ENCODE data around the gene STRIP1. TPM values are rescaled to one million over a fixed set of nuclear protein-coding genes. Genes with fewer than 3 reads are reported as not detected.
A peak's percentile ranks its signal among the peaks of the same experiment; 100 is the strongest.

The STRIP1 gene
- total and polyA plus RNA-seq, 8 donors: 32.7 to 59.7 (median 52.3) TPM

GRCh38 chr1:110040548-110040947, 6.1 kb downstream of the STRIP1 start:
- no peak overlapping the region for H3K4me3 ChIP-seq
- ATAC-seq (no peak), DNase-seq (no peak)
- H3K4me1 ChIP-seq: peaks cover 5 to 10% of the 10 kb centered on the region in 2 donors
- H3K27ac ChIP-seq: no peak overlapping the region
- TF ChIP-seq, protein P1, sequence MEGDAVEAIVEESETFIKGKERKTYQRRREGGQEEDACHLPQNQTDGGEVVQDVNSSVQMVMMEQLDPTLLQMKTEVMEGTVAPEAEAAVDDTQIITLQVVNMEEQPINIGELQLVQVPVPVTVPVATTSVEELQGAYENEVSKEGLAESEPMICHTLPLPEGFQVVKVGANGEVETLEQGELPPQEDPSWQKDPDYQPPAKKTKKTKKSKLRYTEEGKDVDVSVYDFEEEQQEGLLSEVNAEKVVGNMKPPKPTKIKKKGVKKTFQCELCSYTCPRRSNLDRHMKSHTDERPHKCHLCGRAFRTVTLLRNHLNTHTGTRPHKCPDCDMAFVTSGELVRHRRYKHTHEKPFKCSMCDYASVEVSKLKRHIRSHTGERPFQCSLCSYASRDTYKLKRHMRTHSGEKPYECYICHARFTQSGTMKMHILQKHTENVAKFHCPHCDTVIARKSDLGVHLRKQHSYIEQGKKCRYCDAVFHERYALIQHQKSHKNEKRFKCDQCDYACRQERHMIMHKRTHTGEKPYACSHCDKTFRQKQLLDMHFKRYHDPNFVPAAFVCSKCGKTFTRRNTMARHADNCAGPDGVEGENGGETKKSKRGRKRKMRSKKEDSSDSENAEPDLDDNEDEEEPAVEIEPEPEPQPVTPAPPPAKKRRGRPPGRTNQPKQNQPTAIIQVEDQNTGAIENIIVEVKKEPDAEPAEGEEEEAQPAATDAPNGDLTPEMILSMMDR (IDR thresholded peaks at IDR 0.05): no peak
- H3K9me3 ChIP-seq: no peaks in the 10 kb centered on the region
- intact Hi-C loops (cut with DNase I): no loop called here
- peaks cover 0 to 84% of the 10 kb centered on the region in 2 donors for H3K36me3 ChIP-seq
- H3K27me3 ChIP-seq: no peaks in the 10 kb centered on the region

GRCh38 chr1:110043016-110043415, 8.6 kb downstream of the STRIP1 start:
- TF ChIP-seq, protein P1 (IDR thresholded peaks at IDR 0.05): no peak
- H3K27me3 ChIP-seq: no peaks in the 10 kb centered on the region

GRCh38 chr1:110047463-110047862, 13.0 kb downstream of the STRIP1 start:
- TF ChIP-seq, protein P1 (IDR thresholded peaks at IDR 0.05): no peak
- Histone ChIP-seq H3K4me3 (no peak overlapping the region), H3K27ac (no peak overlapping the region), H3K27me3 (no peaks in the 10 kb centered on the region), H3K36me3 (peaks cover 0 to 100% of the 10 kb centered on the region in 2 donors), H3K9me3 (no peaks in the 10 kb centered on the region), H3K4me1 (no peaks in the 10 kb centered on the region)
- no peak for ATAC-seq
- intact Hi-C loops (cut with DNase I): no loop called here
- no peak for DNase-seq

More at GRCh38 chr1:110043016-110043415, 8.6 kb downstream of the STRIP1 start:
- intact Hi-C loops (cut with DNase I): no loop called here
- Histone ChIP-seq H3K4me3 (no peak overlapping the region), H3K27ac (no peak overlapping the region), H3K9me3 (no peaks in the 10 kb centered on the region), H3K36me3 (peaks cover 0 to 100% of the 10 kb centered on the region in 2 donors), H3K4me1 (no peaks in the 10 kb centered on the region)
- DNase-seq (no peak), ATAC-seq (no peak)

DNA sequence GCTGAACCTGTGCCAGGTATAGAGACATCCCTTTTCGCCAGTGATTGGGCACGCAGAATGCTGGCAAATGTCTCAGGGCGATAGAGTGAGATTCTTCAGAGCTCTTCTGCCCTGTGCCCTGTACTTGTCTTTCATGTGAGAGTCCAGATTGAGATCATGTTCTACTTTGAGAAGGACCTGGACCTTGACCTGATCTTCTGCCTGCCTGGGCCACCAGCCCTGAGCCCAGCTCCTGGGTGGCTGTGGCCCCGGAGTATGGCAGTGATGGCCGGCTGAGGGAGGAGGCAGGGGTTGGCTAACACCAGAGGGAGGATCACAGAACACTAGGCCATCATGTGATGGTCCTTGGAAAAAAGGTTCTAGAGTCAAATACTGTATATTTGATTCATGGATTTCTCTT, 13.8 kb downstream of the STRIP1 start:
- H3K27ac ChIP-seq: no peak overlapping the region
- TF ChIP-seq, protein P1 (IDR thresholded peaks at IDR 0.05): no peak
- no peak overlapping the region for H3K4me3 ChIP-seq
- no peaks in the 10 kb centered on the region for H3K4me1 ChIP-seq
- no peak for ATAC-seq
- intact Hi-C loops (cut with DNase I): no loop called here
- no peak for DNase-seq
- no peaks in the 10 kb centered on the region for H3K9me3 ChIP-seq
- peaks cover 0 to 100% of the 10 kb centered on the region in 2 donors for H3K36me3 ChIP-seq
- no peaks in the 10 kb centered on the region for H3K27me3 ChIP-seq

DNA sequence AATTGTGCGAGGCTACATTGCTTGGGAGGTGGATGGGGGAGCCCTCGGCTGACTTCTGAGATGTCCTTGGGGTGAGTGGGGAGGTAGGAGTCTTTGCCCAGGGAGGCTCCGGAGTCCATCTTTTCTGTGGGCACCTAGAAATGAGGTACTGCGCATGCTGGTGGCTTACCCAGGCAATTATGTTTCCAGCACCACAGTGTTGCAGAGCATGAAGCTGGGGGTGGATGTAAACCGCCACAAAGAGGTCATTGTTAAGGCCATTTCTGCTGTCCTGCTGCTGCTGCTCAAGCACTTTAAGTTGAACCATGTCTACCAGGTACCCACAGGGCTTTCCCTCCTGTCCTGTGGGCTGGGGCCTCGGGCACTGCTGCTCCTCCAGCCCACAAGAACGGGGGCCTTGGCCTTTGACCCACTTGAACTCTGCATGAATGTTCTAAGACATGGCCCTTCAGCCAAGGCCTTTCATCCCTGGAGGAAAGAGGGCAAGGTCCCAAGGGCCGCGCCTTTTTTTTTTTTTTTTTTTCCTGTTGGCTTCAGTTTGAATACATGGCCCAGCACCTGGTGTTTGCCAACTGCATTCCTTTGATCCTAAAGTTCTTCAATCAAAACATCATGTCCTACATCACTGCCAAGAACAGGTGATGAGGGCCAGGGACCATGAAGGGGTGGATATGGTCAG, 14.6 kb downstream of the STRIP1 start:
- no peak for DNase-seq
- Histone ChIP-seq H3K36me3 (peaks cover 0 to 100% of the 10 kb centered on the region in 2 donors), H3K27ac (no peak overlapping the region), H3K9me3 (no peaks in the 10 kb centered on the region), H3K27me3 (no peaks in the 10 kb centered on the region), H3K4me1 (no peaks in the 10 kb centered on the region), H3K4me3 (no peak overlapping the region)
- TF ChIP-seq, protein P1 (IDR thresholded peaks at IDR 0.05): no peak
- peak; percentile 50 for ATAC-seq
- intact Hi-C loops (cut with DNase I): no loop called here

Measured in left lung (tissue), 10 donors.